Measurements from ENCODE around the gene IFT122. TPM values are rescaled to one million over a fixed set of nuclear protein-coding genes. Genes with fewer than 3 reads are reported as not detected.
"Not testable (repeated sequence)": the region's sequence is repeated elsewhere in the genome, so short reads cannot be mapped to it uniquely, and the experiment has no call there.

Gene IFT122
- total and polyA plus RNA-seq, 12 donors: 15.7 to 38.4 (median 23.6) TPM

DNA sequence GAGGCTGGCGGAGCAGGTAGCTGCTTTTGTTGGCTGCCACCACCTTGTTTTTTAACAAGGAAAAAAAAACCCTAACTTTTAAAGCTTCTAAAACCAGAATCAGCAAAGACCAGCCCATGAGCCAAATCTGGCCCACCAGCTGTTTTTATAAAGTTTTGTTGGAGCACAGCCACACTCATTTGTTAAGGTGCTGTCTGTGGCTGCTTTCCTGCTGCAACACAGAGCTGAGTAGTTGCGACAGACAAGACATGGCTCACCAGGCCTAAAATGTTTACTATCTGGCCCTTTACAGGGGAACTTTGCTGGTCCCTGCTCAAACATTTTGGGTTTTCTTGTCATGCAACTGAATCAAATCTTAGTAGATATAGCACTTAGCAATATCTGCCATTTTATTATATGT lies 30.5 kb upstream of the IFT122 start:
- peak in 6 of 7 donors; percentile 8 to 70 (median 52) for DNase-seq
- Histone ChIP-seq H3K36me3 (replicated peaks in 1 of 2) (no peaks in the 10 kb centered on the region), H3K4me3 (no peak overlapping the region), H3K27me3 (no peaks in the 10 kb centered on the region), H3K9me3 (replicated peaks in 1 of 3) (no peaks in the 10 kb centered on the region), H3K4me1 (replicated peaks in 1 of 2) (peaks cover 8 to 21% of the 10 kb centered on the region in 2 donors), H3K27ac (peak overlapping the region in 1 of 5 donors; percentile 34)
- WGBS, 4 donors: 40 to 55% (median 46%) methylated on average over 2 of the region's 2 CpGs
- intact Hi-C loops (cut with DNase I): no loop called here
- TF ChIP-seq POLR2A (IDR thresholded peaks at IDR 0.05): no peak
- TF ChIP-seq, protein P1, sequence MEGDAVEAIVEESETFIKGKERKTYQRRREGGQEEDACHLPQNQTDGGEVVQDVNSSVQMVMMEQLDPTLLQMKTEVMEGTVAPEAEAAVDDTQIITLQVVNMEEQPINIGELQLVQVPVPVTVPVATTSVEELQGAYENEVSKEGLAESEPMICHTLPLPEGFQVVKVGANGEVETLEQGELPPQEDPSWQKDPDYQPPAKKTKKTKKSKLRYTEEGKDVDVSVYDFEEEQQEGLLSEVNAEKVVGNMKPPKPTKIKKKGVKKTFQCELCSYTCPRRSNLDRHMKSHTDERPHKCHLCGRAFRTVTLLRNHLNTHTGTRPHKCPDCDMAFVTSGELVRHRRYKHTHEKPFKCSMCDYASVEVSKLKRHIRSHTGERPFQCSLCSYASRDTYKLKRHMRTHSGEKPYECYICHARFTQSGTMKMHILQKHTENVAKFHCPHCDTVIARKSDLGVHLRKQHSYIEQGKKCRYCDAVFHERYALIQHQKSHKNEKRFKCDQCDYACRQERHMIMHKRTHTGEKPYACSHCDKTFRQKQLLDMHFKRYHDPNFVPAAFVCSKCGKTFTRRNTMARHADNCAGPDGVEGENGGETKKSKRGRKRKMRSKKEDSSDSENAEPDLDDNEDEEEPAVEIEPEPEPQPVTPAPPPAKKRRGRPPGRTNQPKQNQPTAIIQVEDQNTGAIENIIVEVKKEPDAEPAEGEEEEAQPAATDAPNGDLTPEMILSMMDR (IDR thresholded peaks at IDR 0.05): no peak

DNA sequence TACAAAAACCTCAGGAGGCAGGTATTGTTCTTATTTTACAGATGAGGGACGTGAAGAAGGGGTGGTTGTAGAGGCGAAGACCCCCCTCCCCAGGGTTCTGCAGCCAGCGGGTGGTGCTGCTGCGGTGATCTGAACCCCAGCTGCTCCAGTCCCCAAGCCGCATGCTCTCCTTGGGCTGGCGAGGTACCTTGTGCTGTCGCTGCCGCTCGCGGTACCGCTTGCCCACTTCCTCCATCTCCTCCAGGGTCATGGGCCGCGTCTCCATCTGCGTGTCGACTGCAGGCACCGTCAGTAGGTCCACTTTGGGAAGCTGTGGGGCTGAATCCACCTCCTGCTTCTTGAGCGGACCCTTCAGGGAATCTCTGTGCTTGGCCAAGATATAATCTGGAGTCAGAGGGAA lies 29.1 kb upstream of the IFT122 start:
- H3K36me3 ChIP-seq (replicated peaks in 1 of 2): no peaks in the 10 kb centered on the region
- TF ChIP-seq, protein P1 (IDR thresholded peaks at IDR 0.05): no peak
- TF ChIP-seq POLR2A (IDR thresholded peaks at IDR 0.05): no peak
- peaks cover 8 to 21% of the 10 kb centered on the region in 2 donors for H3K4me1 ChIP-seq (replicated peaks in 1 of 2)
- 86 to 94% (median 90%) methylated on average over 5 to 17 of the region's 17 CpGs for WGBS, 4 donors
- no peak for DNase-seq
- H3K9me3 ChIP-seq (replicated peaks in 1 of 3): no peaks in the 10 kb centered on the region
- no peak overlapping the region for H3K4me3 ChIP-seq
- H3K27me3 ChIP-seq: no peaks in the 10 kb centered on the region
- H3K27ac ChIP-seq: no peak overlapping the region
- intact Hi-C loops (cut with DNase I): no loop called here

DNA sequence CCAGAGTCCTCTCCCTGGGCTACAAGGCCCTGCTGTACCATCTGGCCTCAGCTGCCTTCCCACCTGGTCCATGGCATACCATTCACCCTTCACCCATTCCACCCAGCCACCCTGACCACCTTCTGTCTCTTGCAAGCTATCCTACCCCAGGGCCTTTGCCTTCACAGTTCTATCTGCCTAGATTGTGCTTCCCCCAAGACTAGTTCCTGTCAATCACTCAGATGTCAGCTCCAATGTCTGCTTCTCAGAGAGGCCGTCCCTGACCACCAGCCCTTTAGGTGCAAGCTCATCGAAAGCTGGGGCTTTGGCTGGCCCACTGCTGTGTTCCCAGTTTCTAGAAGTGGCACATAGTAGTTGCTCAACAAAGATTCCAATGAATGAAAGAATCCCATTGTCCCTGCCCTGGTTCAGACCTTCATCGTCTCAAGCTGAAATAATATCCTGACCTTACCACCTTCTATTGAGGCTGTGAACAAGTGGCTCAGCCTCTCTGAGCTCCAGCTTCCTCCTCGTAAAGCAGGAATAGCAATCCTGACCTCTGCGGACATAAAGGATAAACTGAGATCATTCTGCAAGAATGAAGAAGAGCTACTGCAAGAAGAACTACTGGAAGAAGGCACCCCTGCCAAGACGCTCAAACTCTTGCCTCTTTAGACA lies 27.4 kb upstream of the IFT122 start:
- intact Hi-C loops (cut with DNase I): no loop called here
- Histone ChIP-seq H3K4me3 (no peak overlapping the region), H3K36me3 (replicated peaks in 1 of 2) (no peaks in the 10 kb centered on the region), H3K4me1 (replicated peaks in 1 of 2) (peaks cover 8 to 26% of the 10 kb centered on the region in 2 donors), H3K9me3 (replicated peaks in 1 of 3) (no peaks in the 10 kb centered on the region), H3K27ac (peak overlapping the region in 3 of 5 donors; percentile 79 to 89 (median 81)), H3K27me3 (no peaks in the 10 kb centered on the region)
- TF ChIP-seq, protein P1 (IDR thresholded peaks at IDR 0.05): no peak
- no peak for TF ChIP-seq POLR2A (IDR thresholded peaks at IDR 0.05)
- DNase-seq: peak in 1 of 7 donors; percentile 7
- 74 to 80% (median 76%) methylated on average over 6 of the region's 6 CpGs for WGBS, 4 donors

DNA sequence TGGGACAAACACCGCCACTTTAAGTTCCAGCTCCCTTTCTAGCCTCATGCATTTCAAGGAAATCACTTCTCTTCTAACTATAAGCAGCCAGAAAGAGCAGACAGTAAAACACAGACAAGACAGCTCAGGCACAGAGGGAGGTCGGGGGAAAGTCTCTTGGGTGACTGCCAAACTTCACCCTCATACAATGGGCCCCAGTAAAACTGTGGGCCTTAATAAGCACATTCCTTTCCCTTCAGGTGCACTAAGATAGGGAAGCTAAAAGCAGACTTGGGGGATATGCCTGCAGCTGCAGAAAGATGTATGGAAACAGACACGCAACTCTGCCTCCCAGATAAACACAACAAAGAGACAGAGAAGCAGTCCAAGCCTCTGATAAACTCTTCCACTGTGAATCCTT lies 26.8 kb upstream of the IFT122 start:
- intact Hi-C loops (cut with DNase I); H3K27me3 ChIP-seq; H3K9me3 ChIP-seq (replicated peaks in 1 of 3); H3K4me3 ChIP-seq; H3K36me3 ChIP-seq (replicated peaks in 1 of 2); DNase-seq: not testable (repeated sequence)
- peaks cover 8 to 26% of the 10 kb centered on the region in 2 donors for H3K4me1 ChIP-seq (replicated peaks in 1 of 2)
- peak overlapping the region in 4 of 5 donors; percentile 23 to 89 (median 80) for H3K27ac ChIP-seq
- whole genome bisulfite sequencing, 4 donors: 66 to 82% (median 67%) methylated on average over 2 to 3 of the region's 3 CpGs
